ENCODE measurements around the gene NOX3.
"Not testable (repeated sequence)": the region's sequence is repeated elsewhere in the genome, so short reads cannot be mapped to it uniquely, and the experiment has no call there.

The NOX3 gene, protein sequence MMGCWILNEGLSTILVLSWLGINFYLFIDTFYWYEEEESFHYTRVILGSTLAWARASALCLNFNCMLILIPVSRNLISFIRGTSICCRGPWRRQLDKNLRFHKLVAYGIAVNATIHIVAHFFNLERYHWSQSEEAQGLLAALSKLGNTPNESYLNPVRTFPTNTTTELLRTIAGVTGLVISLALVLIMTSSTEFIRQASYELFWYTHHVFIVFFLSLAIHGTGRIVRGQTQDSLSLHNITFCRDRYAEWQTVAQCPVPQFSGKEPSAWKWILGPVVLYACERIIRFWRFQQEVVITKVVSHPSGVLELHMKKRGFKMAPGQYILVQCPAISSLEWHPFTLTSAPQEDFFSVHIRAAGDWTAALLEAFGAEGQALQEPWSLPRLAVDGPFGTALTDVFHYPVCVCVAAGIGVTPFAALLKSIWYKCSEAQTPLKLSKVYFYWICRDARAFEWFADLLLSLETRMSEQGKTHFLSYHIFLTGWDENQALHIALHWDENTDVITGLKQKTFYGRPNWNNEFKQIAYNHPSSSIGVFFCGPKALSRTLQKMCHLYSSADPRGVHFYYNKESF
- total RNA-seq, result 0 reads per million in 3 experiments

DNA sequence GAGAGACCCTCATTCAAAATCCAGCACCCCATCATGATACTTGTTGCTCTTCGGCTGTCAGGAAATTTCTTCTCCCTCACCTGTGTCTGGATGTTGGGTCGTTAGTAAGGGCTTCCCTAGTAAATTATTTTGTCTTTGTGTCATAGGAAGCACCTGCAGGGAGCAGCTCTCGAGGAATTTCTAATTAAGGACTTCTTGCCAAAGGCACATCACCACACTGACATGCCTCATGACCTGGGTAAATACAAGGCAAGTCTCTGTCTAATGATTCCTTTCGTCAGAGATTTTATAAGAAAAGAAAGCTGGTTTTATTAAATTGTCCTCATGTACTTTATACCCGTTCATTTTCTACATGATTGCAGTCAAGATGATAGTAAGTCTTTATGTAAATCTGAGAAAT is at the start of gene NOX3:
NOX3 (minus strand) TSS at position 74 of the 400 bp plus-strand sequence; CDS start at position 35, 39 bp downstream.
- DNase-seq, result no peak

DNA sequence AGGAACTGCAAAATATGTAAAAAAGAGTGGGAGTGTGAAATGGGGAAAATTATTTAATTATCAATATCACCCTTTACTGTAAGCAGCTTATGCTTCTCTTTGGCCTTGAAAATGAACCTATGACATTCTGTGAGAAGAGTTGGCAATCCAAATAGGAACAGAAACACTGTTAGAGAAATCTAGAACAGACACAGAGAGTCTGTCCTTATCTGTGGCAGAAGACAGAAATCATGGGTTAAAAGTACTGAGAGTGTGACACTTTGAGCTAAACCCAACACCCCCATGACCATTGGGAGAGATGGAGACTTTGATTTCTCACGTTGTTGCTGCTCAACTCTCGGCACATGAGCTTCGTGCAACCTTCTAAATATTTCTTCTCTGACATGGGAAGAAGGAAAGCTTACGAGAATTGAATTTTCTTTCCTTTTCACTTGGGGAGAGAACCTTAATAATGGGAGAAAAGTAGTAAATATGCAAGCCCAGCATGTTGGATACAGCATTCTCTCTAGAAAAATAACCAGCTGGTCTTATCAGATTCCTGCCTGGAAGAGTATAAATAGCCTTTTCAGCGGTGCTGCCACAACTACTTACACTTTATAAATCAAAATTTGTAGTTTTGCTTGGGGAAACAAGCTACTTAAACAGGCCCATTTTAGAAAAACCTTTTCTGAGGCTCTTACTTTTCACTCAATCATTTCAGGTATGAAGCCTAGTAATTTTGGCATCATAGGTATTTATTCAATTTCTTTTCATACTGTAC is 49.4 kb upstream of the NOX3 start:
- no peak for DNase-seq

GRCh38 chr6:155502393-155502792 is 46.8 kb upstream of the NOX3 start:
- no peak for DNase-seq

- no peak for DNase-seq
Observed at GRCh38 chr6:155499574-155499973, 43.9 kb upstream of the NOX3 start.

DNA sequence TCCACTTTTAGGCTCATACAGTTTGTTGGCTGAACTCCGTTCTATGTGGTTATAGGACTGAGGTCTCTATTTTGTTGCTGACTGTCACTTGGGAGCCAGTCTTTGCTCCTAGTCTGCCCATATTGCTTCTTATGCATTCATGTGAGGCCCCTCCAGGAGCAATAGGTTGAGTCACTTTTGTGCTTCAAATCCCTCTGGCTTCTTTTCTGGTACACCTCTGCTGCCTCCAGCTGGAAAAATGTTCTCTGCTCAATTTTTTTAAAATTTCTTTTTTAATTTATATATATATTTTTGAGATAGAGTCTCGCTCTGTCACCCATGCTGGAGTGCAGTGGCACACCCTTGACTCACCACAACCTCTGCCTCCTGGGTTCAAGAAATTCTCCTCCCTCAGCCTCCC is 42.7 kb upstream of the NOX3 start:
- DNase-seq, result no peak

DNA sequence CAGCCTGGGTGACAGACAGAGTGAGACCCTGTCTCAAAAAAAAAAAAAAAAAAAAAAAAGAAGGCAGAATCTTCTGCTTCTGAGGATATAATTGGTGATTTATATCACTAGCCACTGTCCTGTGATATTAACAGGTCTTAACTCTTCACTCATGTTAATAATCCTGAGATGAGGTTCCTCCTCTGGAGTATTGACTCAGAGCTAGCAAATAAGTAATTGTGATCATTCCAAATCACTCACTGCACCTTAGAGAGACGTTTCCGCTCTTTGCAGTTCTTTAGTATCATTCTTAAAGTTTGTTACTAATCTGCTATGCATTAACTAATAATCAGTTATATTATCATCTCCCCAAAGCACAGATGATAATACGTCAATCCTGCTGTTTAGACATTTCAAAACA is 41.6 kb upstream of the NOX3 start:
- DNase-seq, result no peak

GRCh38 chr6:155495011-155495768 is 39.6 kb upstream of the NOX3 start:
- DNase-seq, result no peak

- no peak for DNase-seq
Observed at GRCh38 chr6:155493694-155494143, 38.1 kb upstream of the NOX3 start.

- no peak for DNase-seq
Observed at GRCh38 chr6:155493026-155493693, 37.5 kb upstream of the NOX3 start.

GRCh38 chr6:155492061-155492735 is 36.6 kb upstream of the NOX3 start:
- DNase-seq, result no peak

DNA sequence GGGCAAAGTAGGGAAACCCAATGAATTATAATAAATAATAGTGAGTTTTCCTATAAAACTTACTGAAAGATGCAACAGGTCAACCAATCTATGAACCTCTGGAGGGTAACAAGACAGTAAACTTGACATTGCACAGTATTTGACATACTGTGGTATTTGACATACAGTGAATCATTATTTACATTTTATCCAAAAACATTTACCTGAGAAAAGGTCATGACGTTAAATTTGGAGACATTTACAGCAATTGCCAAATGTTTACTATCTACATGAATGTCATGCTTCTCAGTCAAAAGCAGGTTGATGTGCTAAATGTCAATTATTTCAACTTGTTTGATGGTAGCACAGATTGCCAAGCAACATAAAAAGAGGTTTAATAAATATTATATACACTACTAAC is 35.8 kb upstream of the NOX3 start:
- no peak for DNase-seq

DNA sequence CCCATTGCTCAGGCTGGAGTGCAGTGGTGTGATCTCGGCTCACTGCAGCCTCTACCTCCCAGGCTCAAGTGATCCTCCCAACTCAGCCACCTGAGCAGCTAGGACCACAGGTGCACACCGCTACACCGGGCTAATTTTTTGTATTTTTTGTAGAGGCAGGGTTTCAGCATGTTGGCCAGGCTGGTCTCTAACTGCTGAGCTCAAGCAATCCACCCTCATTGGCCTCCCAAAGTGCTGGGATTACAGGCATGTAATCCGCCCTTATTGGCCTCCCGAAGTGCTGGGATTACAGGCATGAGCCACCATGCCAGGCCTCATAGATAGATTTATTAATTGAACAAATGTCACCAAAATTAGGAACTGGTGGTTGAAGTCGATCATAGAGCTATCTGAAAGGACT is 32.6 kb upstream of the NOX3 start:
- not testable (repeated sequence) for DNase-seq

GRCh38 chr6:155487371-155488130 is 31.9 kb upstream of the NOX3 start:
- no peak for DNase-seq

GRCh38 chr6:155486721-155487294 is 31.2 kb upstream of the NOX3 start:
- no peak for DNase-seq

GRCh38 chr6:155485756-155486155 is 30.1 kb upstream of the NOX3 start:
- DNase-seq, result no peak

GRCh38 chr6:155483858-155484257 is 28.2 kb upstream of the NOX3 start:
- DNase-seq, result no peak

DNA sequence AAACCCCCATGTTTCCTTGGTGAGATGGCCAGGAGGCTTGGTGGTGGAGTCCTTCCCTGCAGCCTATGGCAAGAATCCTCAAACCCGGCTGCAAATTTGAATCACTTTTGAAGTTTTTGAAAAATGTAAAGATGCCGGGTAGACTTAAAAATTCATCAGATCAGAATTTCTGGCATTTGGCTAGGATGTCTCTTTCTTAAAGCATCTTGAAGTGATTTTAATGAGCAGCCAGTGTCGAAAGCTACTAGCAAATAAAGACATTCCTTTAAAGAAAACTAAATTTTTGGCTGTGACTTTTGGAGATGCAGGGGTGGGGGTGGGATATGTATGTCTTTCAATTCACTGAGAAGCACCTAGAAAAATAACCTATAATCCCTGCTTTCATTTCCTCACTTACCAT is 25.6 kb upstream of the NOX3 start:
- DNase-seq, result no peak

GRCh38 chr6:155473741-155474140 is 18.1 kb upstream of the NOX3 start:
- DNase-seq, result no peak

DNA sequence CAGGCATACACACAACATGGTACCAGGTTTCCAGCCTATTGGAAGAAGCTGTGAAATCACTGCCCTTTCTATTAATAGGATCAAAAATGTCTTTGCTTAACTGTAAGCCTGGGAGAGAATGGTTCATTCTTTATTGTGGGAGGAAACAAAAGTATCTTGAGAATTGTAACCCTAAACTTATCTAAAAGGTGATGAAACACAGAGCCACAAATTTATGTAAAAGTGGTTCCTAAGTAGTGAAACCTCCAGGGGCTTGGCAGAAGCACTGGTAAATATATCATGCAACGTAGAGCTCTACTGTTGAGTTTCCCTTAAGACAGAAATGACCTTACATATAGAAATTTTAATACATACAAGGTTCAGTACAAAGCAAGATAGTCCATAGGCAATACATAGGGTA is 17.2 kb upstream of the NOX3 start:
- DNase-seq, result no peak

DNA sequence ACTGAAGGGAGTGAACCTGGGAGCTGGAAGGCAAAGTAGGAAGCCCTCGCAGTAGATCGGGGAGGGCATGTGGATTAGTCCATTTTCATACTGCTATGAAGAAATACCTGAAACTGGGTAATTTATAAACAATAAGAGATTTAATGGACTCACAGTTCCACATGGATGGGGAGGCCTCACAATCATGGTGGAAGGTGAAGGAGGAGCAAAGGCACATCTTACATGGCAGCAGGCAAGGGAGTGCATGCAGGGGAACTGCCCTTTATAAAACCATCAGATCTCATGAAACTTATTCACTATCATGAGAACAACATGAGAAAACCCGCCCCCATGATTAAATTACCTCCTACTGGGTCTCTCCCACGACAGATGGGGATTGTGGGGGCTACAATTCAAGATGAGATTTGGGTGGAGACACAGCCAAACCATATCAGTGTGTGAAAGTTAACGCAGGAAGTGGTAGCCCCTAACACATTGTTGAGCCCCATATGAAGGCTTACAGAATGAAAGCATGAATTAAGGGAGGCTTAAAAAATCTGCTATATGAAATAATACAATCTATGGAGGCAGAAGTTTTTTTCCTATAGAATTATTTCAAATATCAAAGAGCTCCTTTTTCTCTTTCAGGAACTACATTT is 15.5 kb upstream of the NOX3 start:
- not testable (repeated sequence) for DNase-seq
